HUES6 (cell line): Measurements from ENCODE around the gene MAD2L2.
A peak's percentile ranks its signal among the peaks of the same experiment; 100 is the strongest.

ENCODE experiments used
- H3K27ac ChIP-seq: 2 replicates; pipeline ENCODE4 v1.7.0; 2013; ENCODE audit warnings: low read depth, mild to moderate bottlenecking, low read length, inconsistent platforms
- H3K27me3 ChIP-seq: 2 replicates; pipeline ENCODE4 v1.6.1; 2013; ENCODE audit warnings: low read length; ENCODE audit not compliant: control insufficient read depth, insufficient read depth
- H3K36me3 ChIP-seq: 2 replicates; pipeline ENCODE4 v1.6.1; 2013; ENCODE audit warnings: low read length; ENCODE audit not compliant: control insufficient read depth, insufficient read depth
- H3K4me1 ChIP-seq: 2 replicates; pipeline ENCODE4 v1.6.1; 2013; ENCODE audit warnings: low read length; ENCODE audit not compliant: control insufficient read depth, insufficient read depth
- H3K4me3 ChIP-seq: 2 replicates; pipeline ENCODE4 v1.5.1; 2013; ENCODE audit warnings: low read depth, low read length
- H3K9ac ChIP-seq: one replicate; pipeline ENCODE4 v1.6.1; 2013; ENCODE audit warnings: mild to moderate bottlenecking, low read length
- H3K9me3 ChIP-seq: 2 replicates; pipeline ENCODE4 v1.6.1; 2013; ENCODE audit warnings: low read depth, low read length; ENCODE audit not compliant: control insufficient read depth, insufficient read depth

Gene MAD2L2

DNA sequence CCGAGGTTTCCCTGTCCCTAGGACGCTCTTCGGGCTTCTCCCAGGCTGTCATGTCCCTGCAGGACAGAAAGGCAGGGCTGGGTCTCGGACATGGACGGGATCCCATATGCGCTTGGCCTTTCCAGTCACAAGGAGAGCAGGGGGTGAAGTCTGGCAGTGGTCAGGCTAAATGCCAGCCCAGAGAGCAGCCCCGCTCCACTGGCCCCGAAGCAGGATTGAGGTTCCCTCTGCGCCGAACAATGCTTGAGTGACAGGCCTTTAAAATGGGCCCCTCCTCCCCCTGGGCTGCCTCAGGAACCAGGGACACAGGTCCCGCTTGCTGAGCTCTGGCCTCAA lies 23.2 kb upstream of the MAD2L2 start:
- Histone ChIP-seq H3K9me3 (no peaks in the 10 kb centered on the region), H3K27me3 (no peaks in the 10 kb centered on the region), H3K27ac (no peak overlapping the region), H3K36me3 (peaks cover 7% of the 10 kb centered on the region), H3K4me1 (peaks cover 62% of the 10 kb centered on the region), H3K4me3 (no peak overlapping the region; the same call in 1 of the 2 replicates), H3K9ac (peak overlapping the region; percentile 46)

DNA sequence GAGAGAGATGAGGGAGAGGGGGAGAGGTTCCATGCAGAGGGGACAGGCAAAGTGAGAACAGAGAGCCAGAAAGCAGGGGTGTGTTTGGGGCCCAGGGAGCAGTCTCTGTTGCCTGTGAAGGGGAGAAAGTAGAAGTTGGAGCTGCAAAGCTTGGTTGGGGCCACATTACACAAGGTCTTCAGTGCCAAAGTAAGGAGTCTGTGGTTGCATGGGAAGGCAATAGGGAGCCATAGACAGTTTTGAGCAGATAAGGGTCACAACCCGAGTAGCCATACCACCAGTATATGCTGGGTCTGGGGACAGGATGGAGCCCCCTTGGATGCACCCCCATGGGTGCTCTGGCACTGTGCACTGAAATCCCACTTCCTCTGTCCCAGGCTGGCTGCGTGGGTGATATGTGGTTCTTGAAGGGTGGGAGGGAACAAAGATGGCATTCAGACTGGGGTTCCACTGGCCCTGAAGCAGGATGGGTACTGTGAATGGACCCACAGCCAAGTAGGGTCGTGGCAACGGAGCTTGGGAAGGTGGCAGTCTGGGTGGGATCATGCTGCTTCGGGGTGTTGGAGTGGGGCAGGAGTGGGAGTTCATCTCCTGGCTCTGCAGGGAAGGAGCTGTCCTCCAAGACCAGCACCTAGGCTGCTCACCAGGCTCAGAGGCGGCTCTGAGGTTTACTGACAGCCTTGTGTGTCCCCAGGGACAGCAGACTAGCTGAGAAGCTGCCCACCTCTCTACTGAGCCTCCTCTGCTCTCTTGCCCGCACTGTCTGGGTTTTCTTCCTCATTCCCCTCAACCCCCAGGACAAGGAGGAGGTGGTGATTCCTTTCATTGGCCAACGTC lies 22.6 kb upstream of the MAD2L2 start:
- Histone ChIP-seq H3K9me3 (no peaks in the 10 kb centered on the region), H3K4me1 (peaks cover 59% of the 10 kb centered on the region), H3K27ac (no peak overlapping the region), H3K9ac (peak overlapping the region; percentile 46), H3K27me3 (no peaks in the 10 kb centered on the region), H3K4me3 (no peak overlapping the region; the same call in 1 of the 2 replicates), H3K36me3 (peaks cover 7% of the 10 kb centered on the region)

DNA sequence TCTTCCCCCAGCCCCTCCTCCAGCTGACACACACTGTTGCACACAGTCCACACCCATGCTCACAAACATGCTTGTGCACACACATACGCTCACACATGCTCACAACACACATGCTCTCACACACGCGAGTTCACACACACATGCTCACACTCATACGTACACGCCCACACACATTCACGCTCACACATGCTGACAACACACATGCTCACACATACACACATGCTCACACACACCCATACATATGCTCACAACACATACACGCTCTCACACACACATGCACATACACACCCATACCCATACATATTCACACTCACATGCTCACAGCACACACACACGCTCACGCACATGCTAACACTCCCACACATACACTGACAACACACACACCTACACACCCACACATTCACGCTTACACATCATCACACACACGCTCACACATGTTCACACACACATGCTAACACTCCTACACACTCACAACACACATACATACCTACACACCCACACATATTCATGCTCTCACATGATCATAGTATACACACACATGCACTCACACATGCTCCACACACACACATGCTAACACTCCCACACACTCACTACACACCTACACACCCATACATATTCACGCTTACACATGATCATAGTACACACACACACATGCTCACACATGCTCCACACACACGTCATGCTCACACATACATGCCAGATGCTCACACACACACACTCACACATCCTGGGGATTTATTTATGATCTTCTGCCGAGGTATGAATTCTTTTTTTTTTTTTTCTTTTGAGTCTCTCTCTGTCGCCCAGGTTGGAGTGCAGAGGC lies 21.2 kb upstream of the MAD2L2 start:
- Histone ChIP-seq H3K4me3 (no peak overlapping the region), H3K9ac (no peak overlapping the region), H3K9me3 (no peaks in the 10 kb centered on the region), H3K4me1 (peaks cover 57% of the 10 kb centered on the region), H3K36me3 (peaks cover 7% of the 10 kb centered on the region), H3K27ac (no peak overlapping the region), H3K27me3 (no peaks in the 10 kb centered on the region)

DNA sequence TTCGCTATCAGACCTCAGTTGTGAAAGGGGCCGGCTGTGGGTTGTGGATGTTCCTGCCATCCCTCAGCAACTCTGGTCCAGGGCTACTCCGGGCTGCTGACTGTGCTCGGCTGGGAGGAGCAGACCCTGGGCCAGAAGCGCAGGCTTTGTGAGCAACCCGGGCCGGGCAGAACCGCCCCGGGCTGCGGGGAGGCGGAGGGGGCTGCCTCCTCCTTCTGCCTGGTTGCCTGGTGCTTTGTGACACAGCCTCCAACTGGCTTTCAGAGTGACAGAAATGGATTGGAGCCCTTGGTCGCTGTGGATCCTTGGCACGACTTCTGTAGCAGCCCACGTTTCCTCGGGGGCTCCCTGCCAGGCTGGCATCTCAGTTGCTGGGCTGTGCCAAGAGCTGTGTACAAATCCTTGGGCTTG lies 20.6 kb upstream of the MAD2L2 start:
- Histone ChIP-seq H3K4me1 (peaks cover 57% of the 10 kb centered on the region), H3K27me3 (no peaks in the 10 kb centered on the region), H3K36me3 (peaks cover 7% of the 10 kb centered on the region), H3K4me3 (no peak overlapping the region), H3K9ac (no peak overlapping the region), H3K27ac (no peak overlapping the region), H3K9me3 (no peaks in the 10 kb centered on the region)

DNA sequence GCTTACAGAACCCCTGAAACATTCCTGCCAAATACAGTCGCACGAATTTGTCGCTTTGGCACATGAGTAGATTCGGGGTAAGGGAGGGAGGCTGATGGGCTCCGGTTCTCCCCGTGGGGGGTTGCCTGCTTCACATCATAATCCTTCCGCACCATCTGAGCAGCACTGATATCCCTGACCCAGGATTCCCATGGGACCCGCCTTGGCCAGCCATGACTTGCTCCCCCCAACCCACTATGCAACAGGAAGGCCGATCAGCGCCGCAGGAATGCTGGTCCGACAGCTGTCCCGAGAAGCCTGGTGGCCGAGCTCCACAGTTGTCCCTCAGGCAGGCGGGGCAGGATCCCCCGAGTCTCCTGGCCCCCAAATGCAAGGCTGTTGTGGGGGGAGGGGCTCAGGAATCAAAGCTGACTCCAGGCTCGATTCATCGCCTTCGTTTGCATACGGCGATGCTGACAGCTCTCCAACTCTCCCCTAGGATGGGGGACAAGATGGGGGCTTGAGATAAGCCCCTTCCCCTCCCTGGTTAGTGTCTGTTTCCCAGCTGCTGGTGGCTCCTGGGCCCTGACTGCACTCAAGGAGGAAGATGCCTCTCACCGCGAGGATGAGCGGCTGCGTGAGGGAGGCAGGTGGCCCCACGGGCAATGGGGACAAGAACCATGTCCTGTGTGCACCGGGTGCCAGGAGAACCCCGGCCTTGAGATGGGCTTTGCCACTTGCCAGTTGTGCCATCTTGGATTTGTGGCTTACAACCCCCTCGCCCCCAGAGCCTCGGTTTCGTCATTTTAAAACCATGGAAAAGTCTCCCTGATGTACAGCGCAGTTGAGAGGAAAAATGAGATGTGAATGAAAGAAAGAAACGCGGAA lies 19.9 kb upstream of the MAD2L2 start:
- Histone ChIP-seq H3K27me3 (no peaks in the 10 kb centered on the region), H3K27ac (no peak overlapping the region), H3K4me3 (no peak overlapping the region), H3K9ac (no peak overlapping the region), H3K36me3 (peaks cover 7% of the 10 kb centered on the region), H3K9me3 (no peaks in the 10 kb centered on the region), H3K4me1 (peaks cover 52% of the 10 kb centered on the region)

DNA sequence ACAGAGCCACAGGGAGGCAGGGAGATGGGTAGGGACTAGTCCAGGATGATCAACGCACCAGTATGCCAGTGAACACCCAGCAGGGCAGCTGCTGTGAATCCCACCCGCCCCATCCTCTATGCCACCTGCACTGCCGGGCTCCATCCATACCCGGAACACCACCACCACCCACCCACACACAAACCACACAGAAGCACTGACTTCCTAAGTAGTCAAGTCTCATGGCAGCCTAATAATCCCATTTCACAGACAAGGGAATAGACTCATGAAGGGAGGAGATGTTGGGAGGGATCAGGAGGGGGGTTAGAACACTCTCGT lies 16.9 kb upstream of the MAD2L2 start:
- Histone ChIP-seq H3K9ac (no peak overlapping the region), H3K4me3 (no peak overlapping the region), H3K9me3 (no peaks in the 10 kb centered on the region), H3K36me3 (peaks cover 7% of the 10 kb centered on the region), H3K27ac (no peak overlapping the region), H3K4me1 (peaks cover 45% of the 10 kb centered on the region), H3K27me3 (peaks cover 10% of the 10 kb centered on the region; the same call in 1 of the 2 replicates)

DNA sequence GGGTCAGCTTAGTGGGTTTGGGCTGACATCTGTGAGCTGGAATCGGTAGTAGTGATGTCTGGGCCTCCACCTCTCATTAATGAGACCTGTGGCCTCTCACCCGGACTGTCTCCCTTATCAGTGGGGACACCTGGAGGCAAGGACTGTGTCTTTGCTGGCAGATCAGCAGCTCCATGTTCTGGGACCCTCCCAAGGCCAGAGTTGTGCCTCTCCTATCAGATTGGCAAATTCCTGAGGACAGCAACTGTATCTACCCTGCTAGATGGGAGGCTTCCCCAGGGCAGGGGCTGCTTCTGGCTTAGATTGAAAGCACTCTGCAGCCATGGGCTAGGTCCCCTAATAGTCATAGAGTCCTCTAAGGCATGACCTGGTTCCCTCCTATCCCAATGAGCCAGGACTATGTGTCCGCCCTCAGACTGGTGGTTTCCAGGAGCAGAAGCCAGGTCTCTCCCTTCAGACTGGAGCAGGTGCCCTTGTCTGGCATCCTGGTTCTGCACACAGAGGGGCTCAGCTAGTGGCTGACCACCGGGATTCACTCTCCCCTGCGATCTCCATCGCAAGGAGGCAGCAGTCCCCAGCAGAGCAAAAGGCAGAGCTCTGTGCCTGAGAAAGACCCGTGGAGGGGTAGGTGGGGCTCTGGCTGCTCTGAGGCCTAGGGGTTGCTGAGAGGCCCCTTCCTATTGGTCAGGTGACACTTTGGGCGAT lies 16.4 kb upstream of the MAD2L2 start:
- H3K36me3 ChIP-seq: peaks cover 5% of the 10 kb centered on the region
- H3K27me3 ChIP-seq: peaks cover 15% of the 10 kb centered on the region; the same call in 1 of the 2 replicates
- no peak overlapping the region for H3K27ac ChIP-seq
- H3K4me1 ChIP-seq: peaks cover 48% of the 10 kb centered on the region
- no peak overlapping the region for H3K9ac ChIP-seq
- H3K4me3 ChIP-seq: no peak overlapping the region
- no peaks in the 10 kb centered on the region for H3K9me3 ChIP-seq

DNA sequence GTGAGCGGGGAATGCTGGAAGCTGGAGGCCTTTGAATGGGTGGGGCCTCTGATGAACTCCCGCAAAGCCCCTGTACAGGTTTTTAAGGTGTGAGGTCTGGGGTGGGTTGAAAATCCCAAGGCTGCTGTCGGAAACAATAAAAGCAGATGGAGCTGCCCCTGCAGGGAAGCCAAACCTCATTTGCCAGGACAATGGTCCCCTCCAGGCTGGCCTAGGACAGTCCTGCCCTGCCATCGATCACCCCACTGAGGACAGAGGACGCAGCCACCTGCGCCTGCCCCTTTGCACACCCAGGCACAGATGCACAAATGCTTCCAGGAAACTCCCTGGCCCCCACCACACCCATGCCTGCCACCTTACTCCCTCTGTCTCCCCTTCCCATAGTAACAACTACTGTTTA lies 14.9 kb upstream of the MAD2L2 start:
- no peaks in the 10 kb centered on the region for H3K9me3 ChIP-seq
- H3K27me3 ChIP-seq: peaks cover 21% of the 10 kb centered on the region; the same call in 1 of the 2 replicates
- H3K27ac ChIP-seq: no peak overlapping the region
- H3K9ac ChIP-seq: no peak overlapping the region
- H3K36me3 ChIP-seq: no peaks in the 10 kb centered on the region
- peaks cover 36% of the 10 kb centered on the region for H3K4me1 ChIP-seq
- no peak overlapping the region for H3K4me3 ChIP-seq

DNA sequence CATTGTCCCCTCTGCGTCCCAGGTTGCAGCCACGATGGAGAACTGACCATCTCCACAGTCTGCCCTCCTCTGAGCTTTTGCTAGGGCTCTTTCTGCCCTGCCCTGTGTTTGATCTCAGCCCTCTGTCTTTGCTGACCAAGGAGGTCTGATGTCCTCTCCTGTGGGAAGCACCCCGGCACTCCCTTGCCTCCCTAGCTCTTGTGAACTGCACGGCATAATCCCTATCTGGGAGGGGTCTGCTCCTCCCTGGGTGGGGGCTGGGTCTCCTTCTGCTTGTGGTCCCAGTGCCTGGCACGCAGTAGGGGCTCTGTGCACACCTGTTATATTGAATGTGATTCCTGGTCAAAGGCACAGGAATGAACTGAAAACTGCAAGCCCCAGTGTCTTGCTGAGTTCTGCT lies 13.0 kb upstream of the MAD2L2 start:
- peaks cover 42% of the 10 kb centered on the region for H3K4me1 ChIP-seq
- peaks cover 21% of the 10 kb centered on the region; the same call in 1 of the 2 replicates for H3K27me3 ChIP-seq
- no peak overlapping the region for H3K27ac ChIP-seq
- peak overlapping the region; percentile 31 for H3K9ac ChIP-seq
- H3K9me3 ChIP-seq: no peaks in the 10 kb centered on the region
- no peaks in the 10 kb centered on the region for H3K36me3 ChIP-seq
- no peak overlapping the region for H3K4me3 ChIP-seq

DNA sequence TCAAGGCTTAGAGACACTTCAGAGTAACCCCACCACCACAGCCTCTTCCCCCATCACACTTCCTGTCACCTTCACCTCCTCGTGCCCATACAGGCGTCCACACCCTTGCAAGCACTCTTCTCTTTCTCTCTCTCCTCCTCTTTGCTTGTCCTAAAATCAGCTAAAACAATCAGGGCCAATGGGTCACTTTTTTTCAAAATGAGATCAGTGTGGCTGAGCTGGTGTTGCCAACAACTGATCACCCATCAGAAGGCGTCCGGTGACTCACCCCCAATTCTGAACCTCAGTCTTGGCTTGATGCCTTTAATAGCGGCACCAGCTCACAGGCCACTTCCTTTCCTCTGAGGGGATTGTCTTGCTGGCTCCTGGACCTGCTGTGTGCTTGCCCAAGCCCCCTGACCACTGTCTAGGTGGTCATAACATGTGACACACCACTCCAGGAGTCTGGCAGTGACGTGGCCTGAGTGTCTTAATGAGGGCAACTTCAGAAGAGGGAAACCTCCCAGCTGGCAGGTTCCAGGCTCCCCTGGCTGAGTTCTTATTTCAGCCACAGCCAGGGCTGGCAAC lies 12.2 kb upstream of the MAD2L2 start:
- peak overlapping the region; percentile 12 for H3K9ac ChIP-seq
- H3K36me3 ChIP-seq: no peaks in the 10 kb centered on the region
- H3K4me3 ChIP-seq: peak overlapping the region; percentile 14
- H3K9me3 ChIP-seq: no peaks in the 10 kb centered on the region
- peaks cover 48% of the 10 kb centered on the region for H3K4me1 ChIP-seq
- H3K27ac ChIP-seq: no peak overlapping the region
- peaks cover 21% of the 10 kb centered on the region; the same call in 1 of the 2 replicates for H3K27me3 ChIP-seq
